Tibial nerve (tissue), 4 donors: ENCODE results near the gene PLXNA4. TPM values are rescaled to one million over a fixed set of nuclear protein-coding genes. Genes with fewer than 3 reads are reported as not detected.
A peak's percentile ranks its signal among the peaks of the same experiment; 100 is the strongest.

Experiments used
- DNase-seq, 2 donors: peaks; one replicate each; pipeline ENCODE4 v3.0.0-alpha.2; 2019; ENCODE audit warnings: low spot score in 2 of 2
- H3K27ac ChIP-seq, 4 donors: fragments of 200-600 bp; sonication (generic) in 3 of 4; one replicate each; pipeline ENCODE4 v1.5.1; 2017 to 2019; ENCODE audit warnings: mild to moderate bottlenecking in 1 of 4
- H3K27me3 ChIP-seq, 2 donors: fragments of 200-600 bp; sonication (generic) in 1 of 2; one replicate each; pipeline versions ENCODE4 v1.5.1 to v1.6.0; 2017 to 2019
- H3K36me3 ChIP-seq, 3 donors: fragments of 200-600 bp; sonication (generic); one replicate each; pipeline ENCODE4 v1.5.1; 2018 to 2019
- H3K4me1 ChIP-seq, 4 donors: fragments of 200-600 bp; sonication (generic) in 3 of 4; one replicate each; pipeline ENCODE4 v1.5.1; 2017 to 2019
- H3K4me3 ChIP-seq, 4 donors: fragments of 200-600 bp; sonication (generic) in 3 of 4; one replicate each; pipeline ENCODE4 v1.5.1; 2017 to 2019; ENCODE audit warnings: mild to moderate bottlenecking in 1 of 4, moderate library complexity in 1 of 4
- H3K9me3 ChIP-seq, 4 donors: fragments of 200-600 bp; sonication (generic) in 3 of 4; one replicate each; pipeline ENCODE4 v1.5.1; 2017 to 2019
- CTCF ChIP-seq, 5 experiments: fragments of 200-600 bp in 3 of 5; fragments of 450-650 bp in 2 of 5; sonication (generic) in 3 of 5; IDR thresholded peaks; one replicate each; pipeline ENCODE4 v1.5.1; 2016 to 2019; ENCODE audit warnings: antibody characterized with exemption in 5 of 5, mild to moderate bottlenecking in 3 of 5, moderate library complexity in 2 of 5
- EP300 ChIP-seq, 2 donors: sonication (generic); formaldehyde crosslinking; IDR thresholded peaks; one replicate each; pipeline ENCODE4 v1.6.1; 2017; ENCODE audit warnings: antibody characterized with exemption in 2 of 2, mild to moderate bottlenecking in 1 of 2
- POLR2A ChIP-seq, 2 donors: fragments of 450-650 bp; IDR thresholded peaks; one replicate each; pipeline ENCODE4 v1.6.1; 2017; ENCODE audit warnings: antibody characterized with exemption in 2 of 2, mild to moderate bottlenecking in 2 of 2, moderate library complexity in 2 of 2
- WGBS, 2 donors: methylation state at CpG; one replicate each; pipeline ENCODE4 v1.1.5; 2018; 5-methylcytosine and 5-hydroxymethylcytosine counted together
- total RNA-seq, 4 donors: library from RNA; depleted of rRNA; stranded (reverse); fragments of >200 nt; gene quantifications; one replicate each; pipeline ENCODE4 v1.1.0, GENCODE V29; 2016

PLXNA4 gene
- 10 to 100 TPM; 12.6 to 32.4 (median 13.7) TPM for total RNA-seq

- no peaks in the 10 kb centered on the region for H3K36me3 ChIP-seq
- DNase-seq: no peak
- H3K27ac ChIP-seq: no peak within 1 kb of the TSS
- no peak for TF ChIP-seq EP300 (IDR thresholded peaks at IDR 0.05)
- TF ChIP-seq CTCF (IDR thresholded peaks at IDR 0.05): no peak
- TF ChIP-seq POLR2A (IDR thresholded peaks at IDR 0.05): no peak
- H3K9me3 ChIP-seq: no peaks in the 10 kb centered on the region
- WGBS, 2 donors: 1 to 4% methylated on average over 34 to 48 of the region's 67 CpGs
- H3K27me3 ChIP-seq: peaks cover 3 to 69% of the 10 kb centered on the region in 2 donors
- H3K4me3 ChIP-seq: peak within 1 kb of the TSS; percentile 26 to 60 (median 39)
- peaks cover 0 to 38% (median 16%) of the 10 kb centered on the region in 4 donors for H3K4me1 ChIP-seq
These were observed at the start of gene PLXNA4 for GRCh38 chr7:132575982-132576720. Gene PLXNA4, minus strand, starts transcription at chr7:132576470. Its CDS starts 67,777 bp downstream, at chr7:132508693.

- no peaks in the 10 kb centered on the region for H3K4me1 ChIP-seq
- H3K27me3 ChIP-seq: no peaks in the 10 kb centered on the region
- no peaks in the 10 kb centered on the region for H3K9me3 ChIP-seq
- WGBS, 2 donors: 62 to 76% methylated on average over 2 of the region's 2 CpGs
- DNase-seq: no peak
- no peaks in the 10 kb centered on the region for H3K36me3 ChIP-seq
- H3K27ac ChIP-seq: no peak overlapping the region
- H3K4me3 ChIP-seq: no peak overlapping the region
- no peak for TF ChIP-seq POLR2A (IDR thresholded peaks at IDR 0.05)
These were observed 49.4 kb upstream of the PLXNA4 start for GRCh38 chr7:132625651-132626050.

- no peak overlapping the region for H3K27ac ChIP-seq
- WGBS, 2 donors: 90 to 91% methylated on average over 4 of the region's 4 CpGs
These were observed 45.8 kb upstream of the PLXNA4 start for GRCh38 chr7:132622081-132622480.

GRCh38 chr7:132619967-132620366 lies 43.7 kb upstream of the PLXNA4 start:
- Histone ChIP-seq H3K9me3 (peaks cover 0 to 4% (median 0%) of the 10 kb centered on the region in 4 donors), H3K27me3 (no peaks in the 10 kb centered on the region), H3K4me1 (peaks cover 0 to 6% (median 0%) of the 10 kb centered on the region in 4 donors), H3K4me3 (no peak overlapping the region), H3K27ac (no peak overlapping the region), H3K36me3 (no peaks in the 10 kb centered on the region)
- 89 to 93% methylated on average over 6 of the region's 6 CpGs for WGBS, 2 donors
- no peak for DNase-seq
- TF ChIP-seq EP300 (IDR thresholded peaks at IDR 0.05): no peak
- no peak for TF ChIP-seq POLR2A (IDR thresholded peaks at IDR 0.05)
- TF ChIP-seq CTCF (IDR thresholded peaks at IDR 0.05): no peak

More at GRCh38 chr7:132622081-132622480, 45.8 kb upstream of the PLXNA4 start:
- Histone ChIP-seq H3K4me1 (no peaks in the 10 kb centered on the region), H3K9me3 (peaks cover 0 to 4% (median 0%) of the 10 kb centered on the region in 4 donors), H3K36me3 (no peaks in the 10 kb centered on the region), H3K4me3 (no peak overlapping the region), H3K27me3 (no peaks in the 10 kb centered on the region)
- TF ChIP-seq EP300 (IDR thresholded peaks at IDR 0.05): no peak
- no peak for TF ChIP-seq POLR2A (IDR thresholded peaks at IDR 0.05)
- TF ChIP-seq CTCF (IDR thresholded peaks at IDR 0.05): no peak
- no peak for DNase-seq

GRCh38 chr7:132618956-132619305 lies 42.7 kb upstream of the PLXNA4 start:
- Histone ChIP-seq H3K27me3 (no peaks in the 10 kb centered on the region), H3K4me1 (peaks cover 0 to 14% (median 0%) of the 10 kb centered on the region in 4 donors), H3K9me3 (peaks cover 0 to 4% (median 0%) of the 10 kb centered on the region in 4 donors), H3K36me3 (no peaks in the 10 kb centered on the region), H3K27ac (no peak overlapping the region), H3K4me3 (no peak overlapping the region)
- TF ChIP-seq CTCF (IDR thresholded peaks at IDR 0.05) (no peak), EP300 (IDR thresholded peaks at IDR 0.05) (no peak), POLR2A (IDR thresholded peaks at IDR 0.05) (no peak)
- 71 to 80% methylated on average over 2 of the region's 2 CpGs for WGBS, 2 donors
- no peak for DNase-seq
